WTC11 (cell line): ENCODE results near the gene SIRPB2.
"Not testable (repeated sequence)": the region's sequence is repeated elsewhere in the genome, so short reads cannot be mapped to it uniquely, and the experiment has no call there.

ENCODE experiments used
- ELF4 ChIP-seq: sonication (generic); formaldehyde crosslinking; IDR thresholded peaks from 2 replicates; pipeline ENCODE4 v1.8.1; 2022; ENCODE audit warnings: low read depth, mild to moderate bottlenecking, moderate library complexity, missing genetic modification reagents
- NFYB ChIP-seq: sonication (generic); formaldehyde crosslinking; conservative IDR thresholded peaks from 2 replicates; pipeline ENCODE4 v1.8.0; 2022; ENCODE audit warnings: low read depth, missing genetic modification reagents
- TF ChIP-seq, protein P1 (sequence below): fragments of 200-600 bp; IDR thresholded peaks from 2 replicates; pipeline ENCODE4 v1.8.0; 2022; ENCODE audit warnings: antibody characterized with exemption
- TF ChIP-seq, protein P2 (sequence below): sonication (generic); formaldehyde crosslinking; IDR thresholded peaks from 2 replicates; pipeline ENCODE4 v1.8.0; 2023; ENCODE audit warnings: missing genetic modification reagents, mild to moderate bottlenecking, borderline replicate concordance

DNA sequence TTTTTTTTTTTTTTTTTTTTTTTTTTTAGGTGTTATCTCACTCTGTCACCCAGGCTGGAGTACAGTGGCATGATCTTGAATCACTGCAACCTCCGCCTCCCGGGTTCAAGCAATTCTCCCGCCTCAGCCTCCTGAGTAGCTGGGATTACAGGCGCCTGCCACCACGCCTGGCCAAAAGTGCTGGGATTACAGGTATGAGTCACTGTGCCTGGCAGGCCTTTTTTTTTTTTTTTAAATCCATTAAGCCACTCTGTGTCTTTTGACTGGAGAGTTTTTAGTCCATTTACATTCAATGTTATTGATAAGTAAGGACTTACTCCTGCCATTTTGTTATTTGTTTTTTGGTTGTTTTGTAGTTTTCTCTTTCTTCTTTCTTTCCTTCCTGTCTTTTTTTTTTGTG lies 6.2 kb upstream of the SIRPB2 start:
- TF ChIP-seq, protein P1, sequence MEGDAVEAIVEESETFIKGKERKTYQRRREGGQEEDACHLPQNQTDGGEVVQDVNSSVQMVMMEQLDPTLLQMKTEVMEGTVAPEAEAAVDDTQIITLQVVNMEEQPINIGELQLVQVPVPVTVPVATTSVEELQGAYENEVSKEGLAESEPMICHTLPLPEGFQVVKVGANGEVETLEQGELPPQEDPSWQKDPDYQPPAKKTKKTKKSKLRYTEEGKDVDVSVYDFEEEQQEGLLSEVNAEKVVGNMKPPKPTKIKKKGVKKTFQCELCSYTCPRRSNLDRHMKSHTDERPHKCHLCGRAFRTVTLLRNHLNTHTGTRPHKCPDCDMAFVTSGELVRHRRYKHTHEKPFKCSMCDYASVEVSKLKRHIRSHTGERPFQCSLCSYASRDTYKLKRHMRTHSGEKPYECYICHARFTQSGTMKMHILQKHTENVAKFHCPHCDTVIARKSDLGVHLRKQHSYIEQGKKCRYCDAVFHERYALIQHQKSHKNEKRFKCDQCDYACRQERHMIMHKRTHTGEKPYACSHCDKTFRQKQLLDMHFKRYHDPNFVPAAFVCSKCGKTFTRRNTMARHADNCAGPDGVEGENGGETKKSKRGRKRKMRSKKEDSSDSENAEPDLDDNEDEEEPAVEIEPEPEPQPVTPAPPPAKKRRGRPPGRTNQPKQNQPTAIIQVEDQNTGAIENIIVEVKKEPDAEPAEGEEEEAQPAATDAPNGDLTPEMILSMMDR = not testable (repeated sequence)
- TF ChIP-seq, protein P2, sequence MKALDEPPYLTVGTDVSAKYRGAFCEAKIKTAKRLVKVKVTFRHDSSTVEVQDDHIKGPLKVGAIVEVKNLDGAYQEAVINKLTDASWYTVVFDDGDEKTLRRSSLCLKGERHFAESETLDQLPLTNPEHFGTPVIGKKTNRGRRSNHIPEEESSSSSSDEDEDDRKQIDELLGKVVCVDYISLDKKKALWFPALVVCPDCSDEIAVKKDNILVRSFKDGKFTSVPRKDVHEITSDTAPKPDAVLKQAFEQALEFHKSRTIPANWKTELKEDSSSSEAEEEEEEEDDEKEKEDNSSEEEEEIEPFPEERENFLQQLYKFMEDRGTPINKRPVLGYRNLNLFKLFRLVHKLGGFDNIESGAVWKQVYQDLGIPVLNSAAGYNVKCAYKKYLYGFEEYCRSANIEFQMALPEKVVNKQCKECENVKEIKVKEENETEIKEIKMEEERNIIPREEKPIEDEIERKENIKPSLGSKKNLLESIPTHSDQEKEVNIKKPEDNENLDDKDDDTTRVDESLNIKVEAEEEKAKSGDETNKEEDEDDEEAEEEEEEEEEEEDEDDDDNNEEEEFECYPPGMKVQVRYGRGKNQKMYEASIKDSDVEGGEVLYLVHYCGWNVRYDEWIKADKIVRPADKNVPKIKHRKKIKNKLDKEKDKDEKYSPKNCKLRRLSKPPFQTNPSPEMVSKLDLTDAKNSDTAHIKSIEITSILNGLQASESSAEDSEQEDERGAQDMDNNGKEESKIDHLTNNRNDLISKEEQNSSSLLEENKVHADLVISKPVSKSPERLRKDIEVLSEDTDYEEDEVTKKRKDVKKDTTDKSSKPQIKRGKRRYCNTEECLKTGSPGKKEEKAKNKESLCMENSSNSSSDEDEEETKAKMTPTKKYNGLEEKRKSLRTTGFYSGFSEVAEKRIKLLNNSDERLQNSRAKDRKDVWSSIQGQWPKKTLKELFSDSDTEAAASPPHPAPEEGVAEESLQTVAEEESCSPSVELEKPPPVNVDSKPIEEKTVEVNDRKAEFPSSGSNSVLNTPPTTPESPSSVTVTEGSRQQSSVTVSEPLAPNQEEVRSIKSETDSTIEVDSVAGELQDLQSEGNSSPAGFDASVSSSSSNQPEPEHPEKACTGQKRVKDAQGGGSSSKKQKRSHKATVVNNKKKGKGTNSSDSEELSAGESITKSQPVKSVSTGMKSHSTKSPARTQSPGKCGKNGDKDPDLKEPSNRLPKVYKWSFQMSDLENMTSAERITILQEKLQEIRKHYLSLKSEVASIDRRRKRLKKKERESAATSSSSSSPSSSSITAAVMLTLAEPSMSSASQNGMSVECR (CRISPR knock-in tag) = not testable (repeated sequence)
- TF ChIP-seq ELF4, NFYB: not testable (repeated sequence)
